H1 (cell line): ENCODE measurements around the gene MSI2. TPM values are rescaled to one million over a fixed set of nuclear protein-coding genes. Genes with fewer than 3 reads are reported as not detected.
A peak's percentile ranks its signal among the peaks of the same experiment; 100 is the strongest.

Experiments
- CTCF ChIA-PET: fragments of 300-600 bp; sonication (Branson Sonifier 250); formaldehyde crosslinking; loops from one replicate; lab custom pipeline; 2021; ENCODE audit not compliant: partially characterized antibody; lab: Charles Lee
- POLR2A ChIA-PET: fragments of 300-600 bp; sonication (Branson Sonifier 250); formaldehyde crosslinking; loops from one replicate; lab custom pipeline; 2021; ENCODE audit warnings: inconsistent platforms; ENCODE audit not compliant: partially characterized antibody; lab: Charles Lee
- DNase-seq, 2 experiments: peaks; one replicate each; pipeline versions ENCODE4 v3.0.0 to v3.0.0-alpha.2; 2010 to 2022; ENCODE audit warnings: low spot score in 2 of 2, low read depth in 1 of 2, mixed read lengths in 1 of 2
- FAIRE-seq: peaks from 2 replicates; lab custom pipeline; 2011; peaks lifted over from hg19 to GRCh38; lab: Jason Lieb, UNC
- H2AFZ ChIP-seq: 2 replicates; pipeline ENCODE4 v1.8.1; 2012; ENCODE audit warnings: low read length, inconsistent platforms
- H2AK5ac ChIP-seq: 2 replicates; pipeline ENCODE4 v1.6.1; 2013; ENCODE audit warnings: low read depth, low read length
- H2BK120ac ChIP-seq: replicated peaks from 2 replicates; pipeline ENCODE3; 2013; ENCODE audit warnings: low read depth, low read length, inconsistent platforms
- H2BK12ac ChIP-seq: 2 replicates; pipeline ENCODE4 v1.6.1; 2013; ENCODE audit warnings: low read depth, low read length
- H2BK15ac ChIP-seq: 2 replicates; pipeline ENCODE4 v1.6.1; 2013; ENCODE audit warnings: low read length
- H2BK20ac ChIP-seq: 2 replicates; pipeline ENCODE4 v1.6.1; 2013; ENCODE audit warnings: low read length
- H2BK5ac ChIP-seq: 2 replicates; pipeline ENCODE4 v1.6.1; 2013; ENCODE audit warnings: low read depth, low read length
- H3K14ac ChIP-seq: 2 replicates; pipeline ENCODE4 v1.6.1; 2013; ENCODE audit warnings: inconsistent platforms; ENCODE audit not compliant: insufficient read length
- H3K18ac ChIP-seq: 2 replicates; pipeline ENCODE4 v1.6.1; 2013; ENCODE audit warnings: low read length; ENCODE audit errors: extremely low read depth
- H3K23ac ChIP-seq: 2 replicates; pipeline ENCODE4 v1.6.1; 2013; ENCODE audit warnings: inconsistent platforms; ENCODE audit not compliant: insufficient read length
- H3K23me2 ChIP-seq: 2 replicates; pipeline ENCODE4 v1.6.1; 2013; ENCODE audit warnings: low read depth, low read length
- H3K27ac ChIP-seq: 2 replicates; pipeline ENCODE4 v1.6.1; 2011; ENCODE audit warnings: low read depth, low read length, inconsistent platforms
- H3K27me3 ChIP-seq, 4 experiments: replicated peaks in 1 of 4; 1 replicate in 1 of 4; 2 replicates in 3 of 4; pipeline versions ENCODE4 v1.6.1 to v1.8.1; 2011 to 2013; ENCODE audit warnings: low read length in 3 of 4, mild to moderate bottlenecking in 3 of 4, inconsistent platforms in 2 of 4, mixed read lengths in 2 of 4, moderate library complexity in 1 of 4; ENCODE audit not compliant: control insufficient read depth in 3 of 4, insufficient read depth in 3 of 4; ENCODE audit errors: extremely low read depth in 1 of 4
- H3K36me3 ChIP-seq, 4 experiments: 2 replicates each; pipeline versions ENCODE4 v1.6.1 to v1.8.1; 2011 to 2013; ENCODE audit warnings: mild to moderate bottlenecking in 4 of 4, low read length in 3 of 4, moderate library complexity in 2 of 4, control low read depth in 1 of 4, inconsistent platforms in 1 of 4; ENCODE audit not compliant: insufficient read depth in 4 of 4, control insufficient read depth in 2 of 4
- H3K4ac ChIP-seq: replicated peaks from 2 replicates; pipeline ENCODE3; 2013; ENCODE audit warnings: low read length, low read depth, mixed read lengths, inconsistent platforms; ENCODE audit not compliant: insufficient read length
- H3K4me1 ChIP-seq, 4 experiments: replicated peaks in 1 of 4; 1 replicate in 1 of 4; 2 replicates in 3 of 4; pipeline versions ENCODE4 v1.6.1 to v1.8.1; 2011 to 2013; ENCODE audit warnings: low read length in 3 of 4, inconsistent platforms in 2 of 4, mixed read lengths in 1 of 4; ENCODE audit not compliant: insufficient read depth in 4 of 4, control insufficient read depth in 3 of 4
- H3K4me2 ChIP-seq, 2 experiments: 2 replicates each; pipeline versions ENCODE4 v1.6.1 to v1.8.1; 2011 to 2013; ENCODE audit warnings: low read depth in 2 of 2, low read length in 2 of 2, control low read depth in 1 of 2, inconsistent platforms in 1 of 2, mild to moderate bottlenecking in 1 of 2; ENCODE audit not compliant: insufficient read depth in 1 of 2
- H3K4me3 ChIP-seq, 4 experiments: fragments of 200-600, 300-600 bp in 1 of 4; sonication (generic), shearing (Covaris generic), sonication (Bioruptor Twin) in 1 of 4; 2 replicates each; pipeline versions ENCODE4 v1.5.1 to v1.8.1; 2011 to 2016; ENCODE audit warnings: low read length in 4 of 4, low read depth in 3 of 4, control low read depth in 2 of 4, inconsistent platforms in 2 of 4, mild to moderate bottlenecking in 2 of 4, mixed read lengths in 1 of 4, moderate library complexity in 1 of 4; ENCODE audit not compliant: insufficient read depth in 2 of 4; ENCODE audit errors: extremely low read depth in 1 of 4
- H3K56ac ChIP-seq: replicated peaks from 2 replicates; pipeline ENCODE3; 2013; ENCODE audit warnings: low read depth, mild to moderate bottlenecking, mixed read lengths, low read length, inconsistent platforms; ENCODE audit not compliant: insufficient read length
- H3K79me1 ChIP-seq: 2 replicates; pipeline ENCODE4 v1.6.1; 2013; ENCODE audit warnings: low read depth, low read length, control low read depth
- H3K79me2 ChIP-seq, 2 experiments: 2 replicates each; pipeline versions ENCODE4 v1.6.1 to v1.8.1; 2012 to 2013; ENCODE audit warnings: low read length in 2 of 2, mild to moderate bottlenecking in 2 of 2, inconsistent platforms in 1 of 2; ENCODE audit not compliant: insufficient read depth in 2 of 2, control insufficient read depth in 1 of 2
- H3K9ac ChIP-seq, 4 experiments: replicated peaks in 1 of 4; 1 replicate in 1 of 4; 2 replicates in 3 of 4; pipeline versions ENCODE4 v1.6.1 to v1.8.1; 2011 to 2013; ENCODE audit warnings: low read depth in 3 of 4, low read length in 3 of 4, control low read depth in 2 of 4, mild to moderate bottlenecking in 2 of 4, moderate library complexity in 2 of 4, inconsistent platforms in 1 of 4; ENCODE audit errors: extremely low read depth in 1 of 4
- H3K9me3 ChIP-seq, 2 experiments: 2 replicates each; pipeline versions ENCODE4 v1.6.1 to v1.8.1; 2012 to 2013; ENCODE audit warnings: mild to moderate bottlenecking in 2 of 2, moderate library complexity in 2 of 2, control low read depth in 1 of 2, inconsistent platforms in 1 of 2, low read depth in 1 of 2, low read length in 1 of 2, mixed read lengths in 1 of 2; ENCODE audit not compliant: insufficient read depth in 2 of 2
- H4K20me1 ChIP-seq, 2 experiments: replicated peaks in 1 of 2; 2 replicates each; pipeline versions ENCODE3 to v1.8.1; 2011 to 2013; ENCODE audit warnings: inconsistent platforms in 2 of 2, low read length in 2 of 2, mild to moderate bottlenecking in 1 of 2; ENCODE audit not compliant: insufficient read depth in 2 of 2, control insufficient read depth in 1 of 2
- H4K5ac ChIP-seq: 2 replicates; pipeline ENCODE4 v1.6.1; 2013; ENCODE audit warnings: low read length, low read depth, mixed read lengths, inconsistent platforms; ENCODE audit not compliant: insufficient read length
- H4K8ac ChIP-seq: 2 replicates; pipeline ENCODE4 v1.8.0; 2013; ENCODE audit warnings: mild to moderate bottlenecking, moderate library complexity, low read length, inconsistent platforms; ENCODE audit not compliant: insufficient read depth; ENCODE audit errors: extremely low read depth
- H4K91ac ChIP-seq: replicated peaks from 2 replicates; pipeline ENCODE3; 2013; ENCODE audit warnings: low read length, mixed read lengths, inconsistent platforms; ENCODE audit not compliant: insufficient read length
- CEBPB ChIP-seq: IDR thresholded peaks from 2 replicates; pipeline ENCODE4 v1.6.1; 2012; ENCODE audit warnings: low read depth, low read length
- JUN ChIP-seq: IDR thresholded peaks from 2 replicates; pipeline ENCODE4 v1.6.1; 2011; ENCODE audit warnings: low read depth, mild to moderate bottlenecking, improper control_type of control experiment, low read length
- SAP30 ChIP-seq: fragments of 300-600 bp; sonication (generic); IDR thresholded peaks from 2 replicates; pipeline ENCODE4 v1.7.1; 2012; ENCODE audit warnings: low read length, moderate library complexity, mild to moderate bottlenecking, inconsistent platforms; ENCODE audit not compliant: insufficient read depth, insufficient replicate concordance
- SP4 ChIP-seq: IDR thresholded peaks from 2 replicates; pipeline ENCODE4 v1.6.1; 2012; ENCODE audit warnings: low read length, inconsistent platforms
- WGBS, 2 experiments: shearing (Covaris generic) in 1 of 2; methylation state at CpG; one replicate each; pipeline versions ENCODE4 v1.1.6 to v1.1.7; 2013 to 2015; ENCODE audit warnings: low lambda C conversion rate in 2 of 2, mixed read lengths in 2 of 2, inconsistent platforms in 1 of 2, low coverage in 1 of 2, missing lambda C conversion rate in 1 of 2; ENCODE audit not compliant: insufficient replicate concordance in 2 of 2, insufficient coverage in 1 of 2, insufficient read length in 1 of 2; ENCODE audit errors: extremely low coverage in 1 of 2, missing lambda C conversion rate in 1 of 2; 5-methylcytosine and 5-hydroxymethylcytosine counted together
- polyA plus RNA-seq, 7 experiments: library from polyadenylated mRNA; depleted of rRNA in 3 of 7; stranded (reverse) in 5 of 7; unstranded in 2 of 7; fragments of >200 nt in 5 of 7; fragments of 200-250 nt in 2 of 7; gene quantifications; 1 replicate in 5 of 7; 2 replicates in 1 of 7; 4 replicates in 1 of 7; pipeline versions ENCODE4 v1.2.1 to v1.2.3, GENCODE V29; 2011 to 2013; ENCODE audit warnings: missing spikeins in 2 of 7, mixed read lengths in 2 of 7
- total RNA-seq: library from RNA; stranded (reverse); fragmentation: NEBNext Ultra II Directional; extraction: Animal tissue kit (Norgen Biotek cat#: 25700); gene quantifications from 2 replicates; pipeline ENCODE4 v1.2.1, GENCODE V29; 2021

Gene MSI2
- total and polyA plus RNA-seq, 2 of the 8 experiments (the other 6 are each of a cell fraction or from before 2014, with no cell fraction given): 36.7 to 80.6 TPM

DNA sequence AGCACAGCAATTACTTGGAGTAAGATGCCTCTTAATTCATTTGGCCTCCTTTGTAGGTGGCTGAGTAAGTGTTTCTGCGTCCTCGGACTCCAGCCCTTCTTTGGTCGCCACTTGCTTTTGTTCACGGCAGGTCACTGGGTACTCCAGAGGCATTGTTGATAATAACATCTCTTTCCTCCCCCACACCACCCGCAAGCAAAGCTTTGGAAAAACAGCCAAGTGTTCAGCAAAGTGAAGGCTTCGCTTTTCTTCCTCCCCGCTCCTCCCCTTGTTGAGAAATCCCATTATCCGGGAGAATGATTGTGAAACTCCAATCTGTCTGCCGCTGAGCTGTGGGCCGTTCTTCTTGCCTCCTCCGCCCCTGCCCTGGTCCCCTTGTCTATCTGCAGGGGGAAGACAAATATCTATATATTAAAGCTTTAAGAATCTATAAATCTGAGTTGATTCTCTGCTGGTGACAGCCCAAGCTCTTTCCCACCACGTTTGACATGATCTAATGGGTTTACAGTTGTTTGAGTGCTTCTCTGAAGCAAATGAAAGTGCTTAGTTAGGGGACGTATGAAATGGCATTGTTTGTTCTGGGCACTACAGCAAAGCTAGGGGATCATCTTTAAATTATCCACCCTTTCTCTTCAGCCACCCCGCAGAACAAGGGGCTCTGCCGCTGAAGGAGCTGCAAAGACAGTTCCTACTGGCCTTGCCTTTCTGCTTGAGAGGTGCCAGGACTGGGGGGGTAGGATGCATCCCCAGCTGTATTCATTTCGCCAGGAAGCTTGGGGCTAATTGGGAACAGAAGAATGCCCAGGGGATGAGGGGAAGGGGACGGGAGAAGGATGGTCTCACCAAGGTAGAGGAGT is 321.7 kb downstream of the MSI2 start:
- no peaks in the 10 kb centered on the region for H3K27me3 ChIP-seq
- H3K79me2 ChIP-seq: 0 out of 4 replicates have a peak, but pooled peaks cover 0 to 2% of the 10 kb centered on the region in 2 experiments
- H4K91ac ChIP-seq: no peak overlapping the region
- no peaks in the 10 kb centered on the region for H3K79me1 ChIP-seq
- no peak overlapping the region for H3K14ac ChIP-seq
- CTCF ChIA-PET: interaction anchor here (0.8 to 3.3 kb wide), 12 partner anchors 9 to 449 kb away, joined by 3 to 10 read pairs (median 4); no protein-coding TSS in a partner anchor
- no peak overlapping the region for H3K4ac ChIP-seq
- H3K18ac ChIP-seq: no peak overlapping the region; the same call in 1 of the 2 replicates
- 59% methylated on average over 17 of the region's 17 CpGs; no CpG with 5 or more reads in 1 of the 2 experiments for WGBS, 2 experiments
- H4K8ac ChIP-seq: no peak overlapping the region
- H2AFZ ChIP-seq: no peak overlapping the region
- H4K5ac ChIP-seq: no peak overlapping the region
- peak overlapping the region; percentile 0 to 62; a peak in 1 of 4 replicates for H3K4me2 ChIP-seq
- DNase-seq: no peak
- H3K36me3 ChIP-seq: no peaks in the 10 kb centered on the region
- H3K23me2 ChIP-seq: no peaks in the 10 kb centered on the region
- H2BK120ac ChIP-seq: no peak overlapping the region
- H3K9ac ChIP-seq: peak overlapping the region in 1 of 4 experiments; percentile 3; a peak in 1 of 7 replicates
- H4K20me1 ChIP-seq: no peaks in the 10 kb centered on the region
- H3K9me3 ChIP-seq: no peaks in the 10 kb centered on the region
- H3K56ac ChIP-seq: no peak overlapping the region
- H2BK20ac ChIP-seq: no peak overlapping the region
- H2BK12ac ChIP-seq: no peak overlapping the region
- no peak overlapping the region for H2BK15ac ChIP-seq
- H2AK5ac ChIP-seq: no peak overlapping the region
- no peak overlapping the region; a peak in 2 of 8 replicates for H3K4me3 ChIP-seq
- H2BK5ac ChIP-seq: no peak overlapping the region
- POLR2A ChIA-PET: no interaction called here
- peaks cover 0 to 14% (median 2%) of the 10 kb centered on the region in 4 experiments; a peak in 3 of 7 replicates for H3K4me1 ChIP-seq
- TF ChIP-seq SAP30 (no peak), JUN (no peak), CEBPB (peak; percentile 65; the same call in 1 of the 2 replicates), SP4 (no peak)
- TF ChIP-seq, all 59 proteins: peak for 1
- FAIRE-seq: no peak
- Histone ChIP-seq H3K27ac (0 out of 2 replicates have a peak overlapping the region, but pooled peaks have one; percentile 3), H3K23ac (no peak overlapping the region)
